GM12873 (cell line): Measurements from ENCODE around the gene TMEM86A.

Experiments
- CTCF ChIP-seq: IDR thresholded peaks from 2 replicates; pipeline ENCODE4 v1.5.1; 2012; ENCODE audit warnings: low read depth, mild to moderate bottlenecking, moderate library complexity, low read length, control low read depth; ENCODE audit not compliant: insufficient read depth; ENCODE audit errors: missing control alignments

TMEM86A gene

DNA sequence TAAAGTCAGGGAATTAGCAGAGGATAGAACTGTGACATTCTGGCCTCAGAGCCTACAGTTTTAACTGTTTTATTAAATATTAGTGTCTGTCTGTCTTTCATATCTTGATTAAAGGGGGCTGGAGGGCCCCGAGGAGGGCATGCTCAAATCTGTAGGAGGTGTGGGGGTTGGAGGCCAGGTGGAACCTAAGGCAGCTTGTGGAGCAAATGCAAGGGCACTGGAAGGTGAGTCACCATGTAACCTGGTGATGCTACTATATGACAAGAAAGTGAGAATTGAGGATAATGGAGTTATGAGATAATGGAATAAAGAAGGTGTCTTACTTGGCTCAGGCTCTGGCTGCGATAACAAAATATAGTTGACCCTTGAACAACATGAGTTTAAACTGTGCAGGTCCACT lies 27.3 kb upstream of the TMEM86A start:
- TF ChIP-seq CTCF, result no peak

DNA sequence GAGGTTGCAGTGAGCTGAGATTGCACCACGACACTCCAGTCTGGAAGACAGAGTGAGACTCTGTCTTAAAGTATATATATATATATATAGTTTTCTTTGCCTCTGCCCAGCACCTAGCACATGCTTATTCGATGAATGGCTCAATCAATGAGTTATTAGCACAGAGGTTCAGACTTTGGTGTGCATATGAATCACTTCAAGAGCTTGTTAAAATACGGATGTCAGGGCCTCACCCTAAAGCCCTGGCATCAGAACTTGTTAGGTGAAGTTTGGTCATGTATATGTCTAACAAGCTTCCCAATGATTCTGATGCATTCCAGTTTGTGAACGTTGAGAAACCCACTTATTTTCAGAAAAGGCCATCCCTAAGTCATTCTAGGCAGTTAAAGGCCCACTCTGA lies 21.8 kb upstream of the TMEM86A start:
- no peak for TF ChIP-seq CTCF

DNA sequence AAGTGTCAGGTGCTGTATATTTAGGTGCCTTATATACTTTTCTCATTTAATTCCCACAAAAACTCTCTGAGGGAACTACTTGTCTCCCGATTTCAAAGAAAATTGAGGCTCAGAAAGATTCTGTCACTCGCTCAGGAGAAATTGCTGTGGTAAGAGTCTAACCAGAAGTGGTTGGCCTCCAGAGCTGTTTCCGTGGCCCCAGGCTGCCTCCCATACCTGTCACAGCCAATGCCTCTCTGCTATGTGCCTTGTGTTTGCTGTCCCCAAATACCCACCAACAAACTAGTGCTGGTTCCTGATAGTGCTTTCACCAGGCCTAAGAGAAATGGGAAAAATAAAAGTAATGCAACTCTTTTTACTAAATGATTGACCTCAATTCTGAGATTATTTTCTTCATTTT lies 21.0 kb upstream of the TMEM86A start:
- no peak for TF ChIP-seq CTCF

DNA sequence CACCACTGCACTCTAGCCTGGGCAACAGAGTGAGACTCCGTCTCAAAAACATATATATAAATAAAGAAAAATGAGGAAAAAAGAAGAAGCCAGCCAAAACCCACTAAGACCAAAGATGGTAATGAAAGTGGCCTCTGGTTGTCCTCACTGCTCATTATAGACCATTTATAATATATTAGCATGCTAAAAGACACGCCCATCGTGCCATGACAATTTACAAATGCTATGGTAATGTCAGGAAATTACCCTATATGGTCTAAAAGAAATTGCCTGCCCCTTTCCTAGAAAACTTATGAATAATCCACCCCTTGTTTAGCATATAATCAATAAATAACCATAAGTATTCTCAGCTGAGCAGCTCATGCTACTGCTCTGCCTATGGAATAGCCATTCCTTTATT lies 16.1 kb upstream of the TMEM86A start:
- no peak for TF ChIP-seq CTCF

- no peak for TF ChIP-seq CTCF
These were observed 14.3 kb upstream of the TMEM86A start for GRCh38 chr11:18684267-18684666.

- no peak for TF ChIP-seq CTCF
These were observed 5.4 kb upstream of the TMEM86A start for GRCh38 chr11:18692941-18693760.

DNA sequence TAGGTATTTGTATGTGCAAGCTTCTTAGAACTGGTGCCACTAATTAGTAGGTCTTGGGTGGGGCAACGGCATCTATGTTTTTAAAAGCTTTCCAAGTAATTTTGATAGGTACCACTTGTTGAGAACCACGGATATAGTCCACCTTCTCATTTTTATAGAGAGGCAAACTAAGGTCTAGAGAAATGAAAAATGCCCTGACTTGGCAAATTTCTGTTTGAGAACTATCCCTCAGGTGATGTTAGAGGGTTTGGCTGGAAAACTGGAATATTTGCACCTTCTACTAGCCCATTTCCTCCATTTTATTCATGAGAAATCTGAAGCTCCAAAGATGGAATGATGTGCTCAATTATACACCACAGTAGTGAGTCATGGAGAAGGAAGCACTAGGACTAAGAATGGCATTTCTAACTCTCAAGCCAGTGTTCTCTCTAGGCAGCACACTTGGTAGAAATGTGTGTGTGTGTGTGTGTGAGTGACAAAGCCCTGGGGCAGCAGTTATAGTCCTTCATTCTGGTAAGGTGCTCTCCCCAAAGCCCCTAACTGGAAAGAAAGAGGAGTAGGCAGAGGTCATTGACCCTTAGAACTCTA lies 1.8 kb upstream of the TMEM86A start:
- no peak for TF ChIP-seq CTCF
